ENCODE data around the gene PHTF1. TPM values are rescaled to one million over a fixed set of nuclear protein-coding genes. Genes with fewer than 3 reads are reported as not detected.

PHTF1 gene
- total and polyA plus RNA-seq, 8 donors = 3.9 to 48.2 (median 15.5) TPM

- TF ChIP-seq POLR2AphosphoS5 (IDR thresholded peaks at IDR 0.05) (no peak), CTCF (IDR thresholded peaks at IDR 0.05) (no peak), EP300 (IDR thresholded peaks at IDR 0.05) (no peak), POLR2A (IDR thresholded peaks at IDR 0.05) (no peak)
- Histone ChIP-seq H3K9me3 (no peaks in the 10 kb centered on the region), H3K4me3 (no peak overlapping the region), H3K36me3 (peaks cover 0 to 39% (median 13%) of the 10 kb centered on the region in 4 donors), H3K27ac (no peak overlapping the region), H3K4me1 (peaks cover 0 to 34% (median 13%) of the 10 kb centered on the region in 4 donors), H3K27me3 (no peaks in the 10 kb centered on the region)
- no peak for DNase-seq
- WGBS, 5 donors = 94 to 96% (median 95%) methylated on average over 7 of the region's 7 CpGs
- intact Hi-C loops (cut with DNase I; ENCODE audit: low total_unique reads) = no loop called here
Observed at GRCh38 chr1:113681596-113682337, 77.5 kb downstream of the PHTF1 start.

GRCh38 chr1:113678159-113678469 lies 81.2 kb downstream of the PHTF1 start:
- no peak overlapping the region for H3K4me3 ChIP-seq
- H3K36me3 ChIP-seq = peaks cover 0 to 32% (median 12%) of the 10 kb centered on the region in 4 donors
- TF ChIP-seq CTCF (IDR thresholded peaks at IDR 0.05) (no peak), POLR2A (IDR thresholded peaks at IDR 0.05) (no peak), POLR2AphosphoS5 (IDR thresholded peaks at IDR 0.05) (no peak), EP300 (IDR thresholded peaks at IDR 0.05) (no peak)
- intact Hi-C loops (cut with DNase I; ENCODE audit: low total_unique reads) = loop anchor here (10.0 kb wide), 1 partner anchor 543 kb away; no protein-coding TSS in a partner anchor
- peaks cover 0 to 16% (median 4%) of the 10 kb centered on the region in 4 donors for H3K4me1 ChIP-seq
- no peaks in the 10 kb centered on the region for H3K27me3 ChIP-seq
- H3K9me3 ChIP-seq = no peaks in the 10 kb centered on the region
- DNase-seq = no peak
- H3K27ac ChIP-seq = no peak overlapping the region

- Histone ChIP-seq H3K27me3 (no peaks in the 10 kb centered on the region), H3K27ac (no peak overlapping the region), H3K36me3 (peaks cover 0 to 35% (median 16%) of the 10 kb centered on the region in 4 donors), H3K4me1 (peaks cover 0 to 13% (median 4%) of the 10 kb centered on the region in 4 donors), H3K9me3 (no peaks in the 10 kb centered on the region), H3K4me3 (no peak overlapping the region)
- DNase-seq = peak in 1 of 2 donors; percentile 78
- TF ChIP-seq CTCF (IDR thresholded peaks at IDR 0.05) (peak in 5 of 7 experiments; percentile 25 to 67 (median 53)), EP300 (IDR thresholded peaks at IDR 0.05) (no peak)
- WGBS, 5 donors = 23 to 40% (median 33%) methylated on average over 7 of the region's 7 CpGs
- intact Hi-C loops (cut with DNase I; ENCODE audit: low total_unique reads) = loop anchor here (10.0 kb wide), 1 partner anchor 543 kb away; no protein-coding TSS in a partner anchor
Observed at GRCh38 chr1:113677250-113678158, 81.8 kb downstream of the PHTF1 start.

- WGBS, 5 donors = 58 to 73% (median 68%) methylated on average over 5 of the region's 5 CpGs
- no peak for DNase-seq
- H3K4me1 ChIP-seq = peaks cover 0 to 13% (median 4%) of the 10 kb centered on the region in 4 donors
- H3K4me3 ChIP-seq = no peak overlapping the region
- intact Hi-C loops (cut with DNase I; ENCODE audit: low total_unique reads) = loop anchor here (10.0 kb wide), 1 partner anchor 542 kb away; no protein-coding TSS in a partner anchor
- H3K9me3 ChIP-seq = no peaks in the 10 kb centered on the region
- no peaks in the 10 kb centered on the region for H3K27me3 ChIP-seq
- H3K27ac ChIP-seq = no peak overlapping the region
- TF ChIP-seq EP300 (IDR thresholded peaks at IDR 0.05) = no peak
- TF ChIP-seq CTCF (IDR thresholded peaks at IDR 0.05) = no peak
- TF ChIP-seq POLR2A (IDR thresholded peaks at IDR 0.05) = no peak
- TF ChIP-seq POLR2AphosphoS5 (IDR thresholded peaks at IDR 0.05) = no peak
- peaks cover 0 to 38% (median 25%) of the 10 kb centered on the region in 4 donors for H3K36me3 ChIP-seq
Observed at GRCh38 chr1:113676524-113676923, 82.8 kb downstream of the PHTF1 start.

All from stomach (tissue), 9 donors.